GM13977 (cell line): ENCODE measurements around the gene SLC6A1.

Experiments
- DNase-seq: peaks from one replicate; pipeline ENCODE4 v3.0.0; 2012; ENCODE audit warnings: low spot score
- in situ Hi-C: fragments of 300-500 bp; cut with MboI; formaldehyde crosslinking; loops from one replicate; pipeline ENCODE4 v1.12.0; 2022; ENCODE audit warnings: low sequenced_read_pairs, low pct_unique_long_range_greater_than_20kb, mixed read lengths, inconsistent platforms; ENCODE audit not compliant: unreplicated experiment
- TF ChIP-seq, protein P1 (sequence below): IDR thresholded peaks from 2 replicates; pipeline ENCODE4 v1.5.1; 2012; ENCODE audit warnings: mild to moderate bottlenecking, control low read depth; ENCODE audit not compliant: insufficient read depth; ENCODE audit errors: extremely low read depth, missing control alignments

The SLC6A1 gene

DNA sequence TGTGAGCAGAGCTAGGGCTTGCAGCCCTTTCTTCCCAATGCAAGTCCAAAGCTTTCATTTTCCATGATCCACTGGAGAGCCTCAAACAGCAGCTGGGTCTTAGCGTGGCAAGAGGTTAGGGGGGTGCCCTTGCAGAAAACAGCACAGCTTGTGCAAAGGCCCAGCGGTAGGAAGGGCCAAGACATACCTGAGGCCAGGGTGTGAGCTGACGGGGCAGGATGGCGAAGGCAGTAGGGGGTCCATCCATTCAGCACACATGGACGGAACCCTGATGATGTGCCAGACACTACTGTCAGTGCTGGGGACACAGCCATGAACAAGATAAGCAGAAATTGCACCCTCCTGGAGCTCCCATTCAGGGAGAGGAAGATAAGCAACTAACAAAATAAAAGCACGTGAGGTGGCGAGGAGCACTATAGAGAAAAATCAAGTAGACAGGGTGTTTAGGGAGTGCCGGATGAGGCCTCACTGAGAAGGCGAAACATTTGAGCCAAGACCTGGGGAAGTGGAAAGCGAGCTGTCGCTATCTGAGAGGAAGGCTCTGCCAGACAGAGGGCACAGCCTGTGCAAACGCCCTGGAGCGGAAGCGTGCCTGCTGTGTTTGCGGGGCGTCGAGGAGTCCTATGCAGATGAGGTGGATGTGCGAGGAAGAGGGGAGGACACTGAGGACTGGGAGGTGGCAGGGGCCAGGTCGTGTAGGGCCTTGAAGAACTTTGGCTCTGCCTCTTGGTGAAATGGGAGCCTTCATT is 43.4 kb downstream of the SLC6A1 start:
- in situ Hi-C loops: no loop called here
- DNase-seq: no peak
- TF ChIP-seq, protein P1, sequence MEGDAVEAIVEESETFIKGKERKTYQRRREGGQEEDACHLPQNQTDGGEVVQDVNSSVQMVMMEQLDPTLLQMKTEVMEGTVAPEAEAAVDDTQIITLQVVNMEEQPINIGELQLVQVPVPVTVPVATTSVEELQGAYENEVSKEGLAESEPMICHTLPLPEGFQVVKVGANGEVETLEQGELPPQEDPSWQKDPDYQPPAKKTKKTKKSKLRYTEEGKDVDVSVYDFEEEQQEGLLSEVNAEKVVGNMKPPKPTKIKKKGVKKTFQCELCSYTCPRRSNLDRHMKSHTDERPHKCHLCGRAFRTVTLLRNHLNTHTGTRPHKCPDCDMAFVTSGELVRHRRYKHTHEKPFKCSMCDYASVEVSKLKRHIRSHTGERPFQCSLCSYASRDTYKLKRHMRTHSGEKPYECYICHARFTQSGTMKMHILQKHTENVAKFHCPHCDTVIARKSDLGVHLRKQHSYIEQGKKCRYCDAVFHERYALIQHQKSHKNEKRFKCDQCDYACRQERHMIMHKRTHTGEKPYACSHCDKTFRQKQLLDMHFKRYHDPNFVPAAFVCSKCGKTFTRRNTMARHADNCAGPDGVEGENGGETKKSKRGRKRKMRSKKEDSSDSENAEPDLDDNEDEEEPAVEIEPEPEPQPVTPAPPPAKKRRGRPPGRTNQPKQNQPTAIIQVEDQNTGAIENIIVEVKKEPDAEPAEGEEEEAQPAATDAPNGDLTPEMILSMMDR: no peak

DNA sequence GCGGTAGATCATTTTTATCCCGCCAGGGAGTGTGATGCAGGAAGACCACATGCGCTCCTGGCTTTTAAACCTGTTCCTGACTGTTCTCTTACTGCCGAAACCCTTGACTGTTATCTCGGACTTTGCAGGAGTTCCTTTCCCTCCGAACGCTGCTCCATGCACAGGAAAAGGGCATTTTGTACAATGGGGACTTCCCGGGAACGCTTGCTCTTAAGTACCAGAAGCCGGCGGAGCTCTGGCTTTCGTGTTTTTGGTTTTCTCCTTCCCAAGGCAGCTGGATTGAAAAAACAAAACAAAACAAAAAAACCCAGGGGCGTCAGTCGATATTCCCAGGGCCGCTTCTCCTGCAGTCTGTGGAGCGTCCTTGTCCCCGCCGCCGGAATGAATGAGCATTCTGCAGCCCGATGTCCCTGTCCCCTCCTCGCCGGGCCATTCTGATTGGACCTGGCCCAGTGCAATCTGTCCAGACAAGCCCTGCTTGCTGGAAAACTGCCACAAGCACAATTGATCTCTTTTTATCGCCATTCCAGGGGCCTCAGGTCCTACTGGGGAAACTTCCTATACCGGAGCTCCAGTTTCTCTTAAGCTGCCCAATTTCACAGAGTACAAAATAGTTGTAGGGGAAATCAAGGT is 44.8 kb downstream of the SLC6A1 start:
- no peak for DNase-seq
- in situ Hi-C loops: no loop called here
- TF ChIP-seq, protein P1: no peak

GRCh38 chr3:11037976-11038375 is 45.4 kb downstream of the SLC6A1 start:
- in situ Hi-C loops: no loop called here
- TF ChIP-seq, protein P1: no peak
- no peak for DNase-seq

GRCh38 chr3:11045536-11045935 is 53.0 kb downstream of the SLC6A1 start:
- TF ChIP-seq, protein P1: no peak
- DNase-seq: no peak
- in situ Hi-C loops: no loop called here

DNA sequence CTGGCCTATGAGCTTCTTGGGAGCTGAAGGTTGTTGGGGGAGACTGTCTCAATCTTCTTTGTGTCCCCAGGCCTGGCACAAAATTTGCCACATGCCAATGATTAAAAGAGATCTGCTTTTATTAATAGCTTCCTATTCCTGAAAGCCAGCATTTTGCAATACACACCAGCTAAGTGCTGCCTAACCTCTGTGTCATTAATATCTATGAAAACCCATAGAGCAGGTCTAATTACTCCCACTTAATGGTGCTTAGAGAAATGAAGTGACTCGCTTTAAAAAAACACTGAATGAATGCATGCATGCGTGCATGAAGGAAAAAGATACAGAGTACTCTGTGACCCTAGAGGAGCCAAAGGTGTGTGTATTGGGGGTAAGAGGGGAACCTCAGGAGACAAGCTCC is 55.0 kb downstream of the SLC6A1 start:
- in situ Hi-C loops: no loop called here
- no peak for DNase-seq
- TF ChIP-seq, protein P1: no peak

GRCh38 chr3:11050666-11051323 is 58.2 kb downstream of the SLC6A1 start:
- in situ Hi-C loops: no loop called here
- TF ChIP-seq, protein P1: no peak
- DNase-seq: no peak
